M059J (cell line): ENCODE results near the gene SMPX. TPM values are rescaled to one million over a fixed set of nuclear protein-coding genes. Genes with fewer than 3 reads are reported as not detected.

Source experiments
- DNase-seq: peaks from one replicate; pipeline ENCODE4 v3.0.0-alpha.2; 2012; ENCODE audit warnings: low read depth
- total RNA-seq: library from RNA; depleted of rRNA; stranded (reverse); fragments of >200 nt; shearing (Covaris generic); gene quantifications from 2 replicates; pipeline ENCODE4 v1.2.3, GENCODE V29; 2014

The SMPX gene
- total RNA-seq, 1 experiment from 2014 or later, result 0.42 TPM

- DNase-seq, result no peak
Measured at GRCh38 chrX:21744721-21745120, 13.2 kb downstream of the SMPX start.

- no peak for DNase-seq
Measured at GRCh38 chrX:21744060-21744459, 13.9 kb downstream of the SMPX start.

DNA sequence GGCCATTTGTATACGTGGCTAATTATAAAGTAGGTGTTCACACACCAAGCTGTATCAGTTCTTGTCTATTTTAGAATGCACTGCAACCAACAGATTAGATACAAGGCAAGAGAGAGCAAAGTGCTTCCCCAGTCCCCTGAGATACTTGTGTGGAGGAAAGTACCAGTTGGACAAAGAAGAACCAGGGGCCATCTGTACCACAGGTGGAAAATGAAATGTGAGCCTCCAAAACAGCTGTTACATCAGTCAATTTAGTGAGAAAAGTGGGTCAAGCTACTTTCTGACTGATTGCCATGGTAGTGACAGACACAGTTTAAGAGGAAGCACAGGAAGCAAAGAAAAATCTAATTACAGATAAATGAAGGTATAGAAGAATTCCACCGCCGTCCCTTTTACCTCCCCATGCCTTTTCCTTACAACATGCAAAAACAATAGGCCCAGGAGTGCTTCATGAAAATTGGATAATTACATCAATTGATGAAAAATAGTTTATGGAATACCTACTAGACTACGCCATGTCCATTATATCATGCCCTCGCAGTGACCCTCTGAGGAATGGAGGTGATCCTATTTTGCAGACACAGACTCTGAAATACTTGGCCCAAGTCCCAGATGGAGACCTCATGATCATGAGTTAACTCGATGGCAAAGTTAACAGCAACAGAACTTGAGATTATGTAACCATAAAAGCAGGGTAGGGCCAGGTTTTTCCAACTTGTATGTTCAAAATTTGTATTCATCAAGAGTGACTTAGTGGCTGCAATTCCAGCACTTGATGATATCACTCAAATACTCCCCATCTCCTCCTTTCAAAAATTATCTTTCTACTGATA is 15.8 kb downstream of the SMPX start:
- no peak for DNase-seq

DNA sequence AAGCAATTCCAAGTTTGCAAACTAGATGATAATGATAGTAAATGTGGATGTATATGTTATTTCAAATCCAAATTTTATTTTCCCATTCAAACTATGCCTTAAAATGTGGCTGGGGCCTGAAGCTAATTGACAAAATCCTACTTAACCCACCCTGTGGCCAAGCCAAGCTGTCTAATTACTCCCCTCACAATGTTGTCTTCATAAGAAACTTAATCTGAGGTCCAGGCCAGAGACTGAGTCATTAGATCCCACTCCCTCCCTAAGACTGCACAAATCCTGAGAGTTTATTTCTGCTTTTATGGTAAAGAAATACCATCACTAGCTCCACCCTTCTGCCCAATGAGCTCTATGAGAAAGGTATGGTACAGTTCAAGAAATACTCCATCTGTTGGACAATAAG is 16.6 kb downstream of the SMPX start:
- no peak for DNase-seq

DNA sequence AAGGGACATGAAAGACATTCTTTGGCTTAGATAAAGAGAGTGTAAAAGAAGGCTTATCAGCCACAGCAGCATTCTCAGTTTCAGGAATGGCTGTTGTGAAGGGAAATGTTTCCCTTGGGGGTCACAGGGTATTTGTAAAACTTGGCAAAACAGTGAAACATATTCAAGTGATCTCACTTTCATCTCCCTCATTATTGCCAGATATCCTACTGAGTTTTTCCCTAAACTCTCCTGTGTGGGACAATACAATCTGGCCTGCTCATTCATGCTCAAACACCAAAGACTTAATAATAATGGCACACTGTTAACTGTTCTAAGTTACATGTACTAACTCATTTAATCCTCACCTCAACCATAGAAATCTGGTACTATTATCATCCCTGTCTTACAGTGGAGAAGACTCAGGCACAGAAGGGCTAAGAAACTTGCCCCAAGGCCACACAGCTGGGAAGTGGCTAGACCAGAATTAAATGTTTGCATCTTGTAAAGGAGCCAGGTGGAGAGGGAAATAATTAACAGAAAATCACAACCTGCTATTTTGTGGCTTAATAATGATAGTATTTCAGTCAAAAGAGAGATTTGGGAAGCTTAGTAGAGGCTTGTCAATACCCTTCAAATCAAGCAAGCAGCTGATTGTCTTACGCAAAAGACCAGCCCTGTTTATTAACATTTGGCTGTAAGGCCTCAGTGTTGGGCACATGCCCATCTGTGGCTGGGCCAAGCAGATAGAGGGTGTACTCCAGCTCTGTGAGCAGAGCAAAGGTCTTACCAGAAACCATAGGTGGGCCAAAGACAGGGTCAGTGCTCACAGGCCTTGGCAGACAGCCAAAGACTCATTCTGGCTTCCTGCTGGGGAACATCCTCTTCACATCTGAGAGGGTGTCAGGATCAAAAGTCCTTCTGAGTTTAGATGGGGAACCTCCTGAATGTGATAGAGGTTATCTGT is 17.3 kb downstream of the SMPX start:
- DNase-seq, result no peak

GRCh38 chrX:21738950-21739287 is 19.0 kb downstream of the SMPX start:
- DNase-seq, result no peak

DNA sequence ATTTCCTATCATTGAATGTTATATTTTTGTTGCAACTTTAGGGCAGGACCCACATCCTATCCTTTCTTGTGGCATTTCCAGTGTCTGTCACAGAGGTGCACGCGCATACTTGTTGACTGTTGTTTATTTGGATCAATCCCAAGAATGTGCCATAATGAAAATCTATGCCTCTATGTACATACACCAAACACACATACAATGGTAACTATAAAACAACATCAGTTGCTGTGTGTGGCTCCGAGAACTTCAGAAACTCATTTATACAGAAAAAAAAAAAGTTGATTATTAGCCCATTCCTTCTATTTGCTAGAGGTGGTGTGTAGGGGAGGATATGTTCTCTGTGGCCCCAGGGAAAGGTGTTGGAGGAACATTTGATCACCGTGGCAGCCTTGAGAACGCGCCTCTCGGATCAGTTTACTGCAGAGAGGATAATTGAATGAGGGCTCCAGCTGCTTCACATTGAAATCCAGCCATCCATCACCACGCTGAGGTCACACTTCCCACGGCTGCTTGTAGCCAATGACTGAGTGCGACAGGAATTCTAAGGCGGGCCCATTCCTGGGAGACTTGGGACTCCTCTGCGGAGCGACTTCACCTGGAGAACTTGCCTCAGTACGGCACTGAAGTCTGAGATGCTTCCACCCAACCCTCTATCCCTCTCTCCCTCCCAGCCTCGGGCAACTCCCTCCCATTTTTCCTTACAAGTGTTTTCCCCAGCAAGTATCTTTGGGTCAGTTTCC is 19.5 kb downstream of the SMPX start:
- no peak for DNase-seq

- DNase-seq, result no peak
Measured at GRCh38 chrX:21735768-21736127, 22.2 kb downstream of the SMPX start.

DNA sequence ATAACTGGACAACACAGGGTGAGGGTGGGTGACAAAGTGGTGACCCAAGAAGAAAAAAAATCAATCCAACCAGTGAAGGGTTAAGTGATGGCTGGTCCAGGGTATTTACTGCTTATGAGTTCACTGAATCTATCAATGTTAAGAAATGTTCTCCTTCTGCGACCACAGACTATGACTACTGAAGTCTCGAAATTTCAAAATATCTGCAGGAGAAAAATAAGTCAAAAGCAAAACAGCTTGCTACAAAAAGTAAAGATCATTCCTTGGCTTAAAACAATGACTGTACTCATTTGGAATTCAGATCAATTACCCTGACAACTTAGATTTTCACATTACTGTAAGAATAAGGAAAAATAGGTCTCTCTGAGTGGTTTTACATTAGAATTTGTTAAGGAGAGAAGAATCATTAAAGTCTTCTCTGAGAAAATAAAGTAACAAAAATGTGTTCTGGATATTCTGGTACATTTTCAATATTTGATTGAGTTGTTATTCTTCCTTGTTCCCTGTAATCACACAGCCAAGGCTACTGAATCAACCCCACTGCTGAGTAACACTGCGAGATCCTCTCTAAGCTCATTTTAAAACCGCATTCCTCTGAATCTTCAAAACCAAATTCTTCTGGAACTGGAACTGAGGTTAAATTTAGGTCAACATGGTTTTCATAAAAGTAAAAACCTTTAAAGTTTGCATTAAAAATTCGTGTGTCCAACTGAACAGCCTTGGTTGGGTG is 22.7 kb downstream of the SMPX start:
- DNase-seq, result no peak

DNA sequence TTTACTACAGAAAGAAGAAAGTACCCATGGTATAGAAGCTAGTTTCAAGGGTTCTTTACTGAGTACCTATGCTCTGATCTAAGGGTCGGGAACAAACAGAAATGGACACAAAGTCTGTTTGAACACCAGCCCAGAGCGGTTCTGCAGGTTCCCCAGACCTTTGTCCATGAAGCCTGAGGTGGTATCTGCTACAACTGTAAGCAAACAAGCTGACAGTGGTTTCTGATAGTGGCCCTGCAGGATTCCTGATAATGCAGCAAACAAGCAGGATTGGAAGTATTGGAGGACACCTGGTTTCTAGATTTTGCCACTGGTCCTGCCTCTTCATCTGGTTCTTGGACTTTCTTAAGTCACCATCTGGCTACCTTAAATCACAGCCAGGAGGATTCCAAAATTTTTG is 23.7 kb downstream of the SMPX start:
- no peak for DNase-seq

DNA sequence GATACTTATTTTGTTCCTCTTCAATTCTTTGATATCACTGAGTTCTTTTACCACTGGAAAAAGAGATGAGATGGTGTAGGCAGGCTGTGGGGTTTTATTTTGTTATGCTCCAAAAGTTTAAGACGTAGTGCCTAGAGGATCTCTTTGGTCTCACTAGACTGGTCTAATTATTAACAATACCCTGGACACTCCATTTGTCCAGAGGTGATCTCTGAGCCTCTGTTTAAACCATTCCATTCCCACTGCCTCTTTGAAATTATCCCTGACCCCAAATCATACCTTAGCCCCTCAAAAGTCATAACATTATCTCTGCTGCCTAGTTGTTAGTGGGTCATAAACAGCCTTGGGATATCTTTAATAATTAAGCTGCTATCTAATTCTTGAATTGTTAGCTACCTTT is 24.2 kb downstream of the SMPX start:
- no peak for DNase-seq

DNA sequence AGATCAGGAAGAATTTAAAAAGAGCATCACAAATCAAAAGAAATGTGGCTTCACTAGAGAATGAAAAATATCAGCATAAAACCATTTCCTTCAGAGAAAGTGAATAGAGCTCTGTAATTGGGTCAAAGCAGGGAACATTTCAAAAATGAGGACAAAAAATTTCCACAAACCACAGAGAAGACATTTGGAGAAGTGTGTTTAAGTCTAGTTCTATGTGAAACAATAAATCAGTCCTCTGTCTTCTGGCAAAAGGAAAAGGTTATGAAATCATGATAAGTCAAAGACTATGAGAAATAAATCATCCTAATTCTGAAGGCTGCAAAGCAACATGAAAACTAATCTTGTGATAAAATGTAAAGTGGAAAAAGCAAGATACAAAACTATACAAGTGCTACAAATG is 27.9 kb downstream of the SMPX start:
- no peak for DNase-seq

DNA sequence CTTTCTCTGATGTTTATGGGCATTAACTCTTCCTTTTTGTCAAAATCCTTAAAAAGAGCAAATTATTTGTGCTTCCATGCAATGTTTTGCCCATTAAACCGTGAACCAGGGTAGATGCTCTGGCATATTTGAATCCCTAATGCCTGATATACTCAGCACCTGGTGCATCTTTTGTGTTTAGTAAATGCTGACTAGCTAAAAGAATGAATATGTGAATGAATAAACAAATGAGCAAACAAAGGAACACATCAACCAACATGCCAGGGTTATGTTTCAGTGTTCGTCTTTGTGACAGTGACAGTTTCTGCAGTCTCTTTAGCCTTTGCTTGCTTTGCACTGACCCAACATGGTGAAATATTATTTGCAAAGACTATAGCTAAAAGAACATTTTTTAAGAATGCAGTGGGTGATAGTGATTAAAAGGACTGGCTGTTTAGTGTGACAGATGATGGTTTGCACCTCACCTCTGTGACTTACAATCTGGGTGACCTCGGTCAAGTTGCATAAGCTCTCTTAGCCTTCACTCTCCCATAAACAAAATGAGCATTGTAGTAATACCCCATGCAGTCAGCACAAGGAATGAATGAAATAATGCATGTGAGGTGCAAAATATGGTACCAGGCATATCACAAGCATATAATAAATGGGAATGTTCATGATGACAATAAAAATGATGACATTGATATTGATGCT is 29.5 kb downstream of the SMPX start:
- no peak for DNase-seq

- no peak for DNase-seq
Measured at GRCh38 chrX:21725916-21726315, 32.0 kb downstream of the SMPX start.

GRCh38 chrX:21725496-21725895 is 32.4 kb downstream of the SMPX start:
- DNase-seq, result peak; percentile 16

- DNase-seq, result no peak
Measured at GRCh38 chrX:21723814-21724213, 34.1 kb downstream of the SMPX start.

- DNase-seq, result no peak
Measured at GRCh38 chrX:21723084-21723483, 34.8 kb downstream of the SMPX start.

- no peak for DNase-seq
Measured at GRCh38 chrX:21721195-21721594, 36.7 kb downstream of the SMPX start.

- DNase-seq, result no peak
Measured at GRCh38 chrX:21718575-21718974, 39.3 kb downstream of the SMPX start.

DNA sequence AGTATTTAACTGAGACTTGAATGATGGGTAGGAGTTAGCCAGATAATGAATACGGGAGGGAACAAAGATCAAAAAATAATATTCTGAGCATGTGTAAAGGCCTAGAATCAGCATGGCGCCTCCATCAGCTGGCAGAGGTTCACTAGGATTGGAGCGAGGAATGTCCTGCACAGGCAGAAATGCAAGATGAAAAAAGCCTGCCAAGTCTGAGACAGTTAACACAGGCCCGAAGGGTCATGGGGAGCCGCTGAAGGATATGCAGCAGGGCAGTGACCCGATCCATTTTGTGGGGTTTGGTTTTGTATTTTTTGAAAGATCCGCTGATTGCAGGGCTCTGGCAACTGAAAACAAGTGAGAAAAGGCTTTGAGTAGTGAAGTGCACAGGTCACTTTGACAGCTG is 40.1 kb downstream of the SMPX start:
- DNase-seq, result no peak

DNA sequence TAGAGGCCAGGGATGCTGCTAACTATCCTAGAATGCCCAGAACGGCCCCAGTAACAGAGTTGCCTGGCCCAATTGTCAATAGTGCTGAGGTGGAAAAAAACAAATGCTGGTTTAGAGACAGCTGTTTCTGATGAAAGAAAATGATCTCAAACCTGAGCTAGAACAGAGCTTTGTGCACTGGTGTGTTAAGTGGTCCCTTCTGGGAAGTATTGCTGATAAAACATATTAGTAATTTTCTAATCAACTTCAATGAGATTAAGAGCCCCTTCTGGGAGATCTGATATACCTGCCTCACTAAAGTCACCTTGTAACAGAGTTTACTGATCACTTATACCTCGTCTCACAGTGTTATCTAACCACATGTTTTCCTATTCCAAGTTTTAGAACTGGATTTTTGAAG is 42.1 kb downstream of the SMPX start:
- DNase-seq, result no peak
